Activated CD4-positive, alpha-beta T cell treated with anti-CD3 and anti-CD28 coated beads, Interleukin-10, Interleukin-2, amounts not matched to agents 100 ng/mL and 50 ng/mL, durations not matched to agents 16 hours and 8 hours (primary cell): ENCODE measurements around the gene CHCHD6.

Experiments used
- DNase-seq: peaks from one replicate; pipeline ENCODE4 v3.0.0-alpha.2; 2020

Gene CHCHD6

DNA sequence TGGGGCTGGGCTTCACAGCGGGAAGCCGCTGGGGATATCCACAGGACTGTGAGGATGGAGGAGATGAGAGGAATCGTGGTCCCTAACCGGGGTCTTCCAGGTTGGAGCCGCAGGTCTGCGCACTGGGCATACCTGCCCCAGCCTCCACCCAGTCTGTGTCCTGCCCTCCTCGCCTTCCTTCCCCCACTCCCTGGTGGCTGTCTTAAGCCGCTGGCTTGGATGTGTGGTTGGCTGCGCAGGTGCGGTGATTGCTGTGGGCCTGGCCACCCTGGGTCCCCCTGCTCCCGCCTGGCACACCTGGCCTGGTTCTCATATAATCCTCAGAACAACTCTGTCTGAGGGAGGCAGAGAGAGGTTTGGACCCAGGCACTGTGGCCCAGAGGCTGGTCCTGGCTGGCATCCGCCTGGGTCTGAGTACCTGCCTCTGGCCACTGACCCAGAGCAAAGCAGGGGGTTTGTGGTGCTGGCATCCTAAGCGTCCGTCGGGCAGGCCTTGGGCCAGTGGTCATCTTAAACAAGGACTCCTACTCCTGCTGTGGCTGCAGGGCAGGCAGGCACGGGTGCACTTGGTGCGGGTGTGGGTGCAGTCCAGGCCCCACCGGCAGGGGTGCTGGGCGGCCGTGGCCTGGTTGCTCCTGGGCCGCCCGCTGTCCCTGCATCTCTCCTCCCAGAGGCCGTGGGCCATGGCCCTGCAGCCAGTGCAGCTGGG is 297.6 kb downstream of the CHCHD6 start:
- no peak for DNase-seq

GRCh38 chr3:127002195-127003174 is 298.4 kb downstream of the CHCHD6 start:
- DNase-seq, result no peak

DNA sequence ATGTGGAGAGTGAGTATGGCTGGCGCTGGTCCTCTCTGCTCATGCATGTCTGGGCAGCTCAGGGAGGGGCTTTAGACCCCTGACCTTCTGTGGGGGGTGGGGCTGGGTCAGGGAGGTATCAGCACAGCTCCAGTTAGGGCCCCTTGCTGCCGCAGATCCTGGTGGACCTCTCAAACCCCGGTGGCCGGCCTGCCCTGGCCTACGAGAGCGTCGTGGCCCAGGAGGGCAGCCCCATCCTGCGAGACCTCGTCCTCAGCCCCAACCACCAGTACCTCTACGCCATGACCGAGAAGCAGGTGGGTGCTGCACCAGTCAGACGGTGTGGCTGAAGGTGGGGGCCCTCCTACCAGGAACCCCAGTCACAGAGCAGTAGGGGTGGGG is 299.1 kb downstream of the CHCHD6 start:
- no peak for DNase-seq

DNA sequence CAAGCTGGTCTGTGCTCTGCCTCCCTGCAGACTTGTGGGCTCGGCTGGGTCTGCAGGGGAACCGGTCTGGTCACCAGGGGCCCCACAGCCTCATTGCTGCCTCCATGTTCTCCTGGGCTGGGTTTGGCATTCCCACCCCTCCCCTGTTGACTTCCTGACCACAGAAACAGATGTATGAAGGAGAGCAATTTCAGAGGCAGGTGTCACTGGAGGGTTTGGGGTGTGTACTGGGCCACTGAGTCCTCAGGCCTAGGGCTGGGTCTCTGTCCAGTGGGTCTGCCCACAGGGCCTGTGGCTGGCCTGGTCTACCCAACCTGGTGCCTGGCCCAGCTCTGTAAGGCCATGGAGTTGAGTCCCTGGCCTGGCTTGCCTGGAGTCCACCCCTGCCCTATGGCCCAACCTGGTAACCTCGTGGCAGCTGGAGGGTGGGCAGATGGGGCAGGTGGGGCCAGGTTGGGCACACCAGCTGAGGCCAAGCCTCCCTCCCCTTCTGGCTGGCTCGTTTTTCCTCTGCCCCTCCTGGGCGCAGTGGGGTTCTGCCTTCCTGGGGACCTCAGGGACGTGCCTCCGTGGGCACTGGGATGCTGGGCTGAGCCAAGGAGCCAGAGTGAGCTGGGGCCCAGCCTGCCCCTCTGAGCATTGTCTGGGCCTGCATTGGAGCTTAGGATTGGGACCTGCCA is 299.7 kb downstream of the CHCHD6 start:
- DNase-seq, result no peak

GRCh38 chr3:127004641-127005397 is 300.8 kb downstream of the CHCHD6 start:
- no peak for DNase-seq

GRCh38 chr3:127005864-127006500 is 301.9 kb downstream of the CHCHD6 start:
- no peak for DNase-seq

GRCh38 chr3:127006781-127007436 is 302.9 kb downstream of the CHCHD6 start:
- DNase-seq, result no peak

DNA sequence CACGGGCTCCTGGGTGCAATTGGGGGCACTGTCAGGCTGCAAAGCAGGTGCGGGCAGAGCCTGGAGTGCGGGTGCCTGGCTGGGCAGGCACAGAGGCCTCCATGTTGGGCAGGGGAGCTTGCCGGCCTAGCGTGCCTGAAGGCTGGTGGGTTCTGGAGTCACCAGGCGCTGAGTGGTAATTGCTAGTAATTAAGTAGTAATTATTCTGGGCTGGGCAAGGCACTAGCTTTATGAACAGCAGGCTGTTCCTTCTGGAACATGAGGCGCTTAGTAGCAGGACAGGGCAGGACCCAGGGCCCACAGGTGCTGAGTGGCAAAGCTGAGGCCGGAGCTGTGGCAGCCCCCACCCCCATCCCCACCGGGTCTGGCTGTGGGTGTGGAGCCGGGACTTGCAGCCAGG is 304.2 kb downstream of the CHCHD6 start:
- DNase-seq, result no peak

DNA sequence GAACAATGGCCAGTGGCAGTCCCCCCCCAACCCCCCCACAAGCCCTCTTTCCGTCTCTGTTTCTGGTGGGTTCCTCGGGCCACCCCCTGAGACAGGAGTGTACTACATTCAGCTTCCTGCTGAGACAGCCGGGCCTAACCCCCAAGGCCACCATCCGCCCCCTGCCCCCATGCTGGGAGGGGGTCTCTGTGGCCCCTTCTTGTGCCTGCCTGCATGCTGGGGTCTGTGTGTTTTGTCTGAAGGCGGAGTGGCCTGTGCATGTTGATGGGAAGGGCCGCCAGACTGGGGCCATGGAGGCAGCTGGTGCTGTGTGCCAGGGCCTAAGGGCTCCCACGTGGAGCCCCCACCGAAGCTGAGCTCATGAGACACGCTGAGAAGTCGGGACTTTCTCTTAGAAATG is 305.5 kb downstream of the CHCHD6 start:
- DNase-seq, result no peak
